ENCODE results near the gene PPARA.

The PPARA gene

GRCh38 chr22:46224044-46224897 is 73.9 kb downstream of the PPARA start:
- DNase-seq = no peak

DNA sequence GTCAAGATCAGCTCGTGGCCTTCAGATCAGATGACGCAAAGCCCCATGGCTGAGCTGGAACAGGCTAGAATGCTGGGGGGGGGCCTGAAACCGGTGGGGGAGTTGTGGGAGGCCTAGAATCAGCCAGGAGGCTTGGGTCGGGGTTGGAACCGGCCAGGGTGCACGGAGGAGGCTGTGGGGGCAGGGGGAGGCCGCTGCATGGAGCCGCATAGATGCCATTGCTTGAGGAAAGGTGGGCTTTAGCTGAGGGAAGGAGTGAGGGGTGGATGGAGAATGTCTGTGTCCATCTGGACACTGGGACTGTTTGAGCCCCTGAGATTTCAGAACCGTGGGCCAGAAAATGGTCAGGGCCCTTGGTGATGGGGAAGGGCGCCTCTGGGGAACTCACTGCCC is 74.6 kb downstream of the PPARA start:
- DNase-seq = no peak

GRCh38 chr22:46225631-46226030 is 75.3 kb downstream of the PPARA start:
- no peak for DNase-seq

- no peak for DNase-seq
These were observed 76.3 kb downstream of the PPARA start for GRCh38 chr22:46226577-46226976.

GRCh38 chr22:46229701-46230100 is 79.4 kb downstream of the PPARA start:
- DNase-seq = no peak

GRCh38 chr22:46230262-46230901 is 80.1 kb downstream of the PPARA start:
- DNase-seq = no peak

DNA sequence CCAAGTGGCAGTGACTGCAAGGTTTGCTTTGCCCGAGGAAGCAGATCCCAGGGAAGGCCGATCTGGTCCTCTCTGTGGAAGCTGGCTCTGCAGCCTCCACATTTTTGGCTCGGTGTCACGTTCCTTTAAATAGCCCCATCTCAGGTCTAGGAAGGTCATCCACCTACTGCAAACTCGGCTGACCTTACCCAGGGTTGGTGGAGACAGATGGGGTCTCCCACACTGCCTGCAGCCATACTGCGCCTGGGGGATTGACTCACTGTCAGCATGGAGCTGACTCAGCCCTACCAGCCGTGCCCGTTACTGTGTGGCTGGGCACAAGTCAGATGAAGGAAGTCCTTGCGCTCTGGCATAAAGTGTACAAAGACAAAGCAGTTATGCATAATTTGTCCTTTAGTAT is 82.9 kb downstream of the PPARA start:
- no peak for DNase-seq

DNA sequence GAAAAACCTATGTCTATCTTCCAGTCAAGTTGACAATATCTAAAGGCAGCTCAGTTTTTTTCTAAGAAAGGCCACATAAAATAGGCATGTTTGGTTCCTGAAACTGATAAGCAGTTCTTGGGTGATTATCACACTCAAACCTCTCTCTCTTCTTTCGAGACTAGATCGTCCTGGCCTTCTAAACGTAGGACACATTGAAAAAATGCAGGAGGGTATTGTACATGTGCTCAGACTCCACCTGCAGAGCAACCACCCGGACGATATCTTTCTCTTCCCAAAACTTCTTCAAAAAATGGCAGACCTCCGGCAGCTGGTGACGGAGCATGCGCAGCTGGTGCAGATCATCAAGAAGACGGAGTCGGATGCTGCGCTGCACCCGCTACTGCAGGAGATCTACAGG is 84.6 kb downstream of the PPARA start:
- DNase-seq = no peak

- no peak for DNase-seq
These were observed 87.3 kb downstream of the PPARA start for GRCh38 chr22:46237453-46238124.

DNA sequence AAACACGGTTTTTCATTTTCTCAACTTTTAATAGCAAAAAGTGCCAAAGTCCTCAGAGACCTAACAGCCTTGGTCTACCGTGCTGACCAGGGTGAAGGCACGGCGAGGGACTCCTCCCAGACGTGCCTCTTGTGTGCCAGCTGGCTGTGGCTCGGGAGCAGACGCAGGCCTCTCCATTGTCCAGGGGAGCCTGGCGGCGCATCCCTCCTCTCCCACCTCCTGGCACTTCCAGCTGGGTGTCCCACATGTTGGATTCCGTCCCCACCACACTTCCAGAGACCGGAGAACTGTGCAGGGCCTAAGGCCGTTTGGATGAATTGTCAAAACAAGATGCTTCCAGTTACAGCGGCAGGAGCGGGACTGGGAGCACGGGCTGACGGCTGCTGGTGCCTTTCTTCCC is 88.2 kb downstream of the PPARA start:
- DNase-seq = no peak

DNA sequence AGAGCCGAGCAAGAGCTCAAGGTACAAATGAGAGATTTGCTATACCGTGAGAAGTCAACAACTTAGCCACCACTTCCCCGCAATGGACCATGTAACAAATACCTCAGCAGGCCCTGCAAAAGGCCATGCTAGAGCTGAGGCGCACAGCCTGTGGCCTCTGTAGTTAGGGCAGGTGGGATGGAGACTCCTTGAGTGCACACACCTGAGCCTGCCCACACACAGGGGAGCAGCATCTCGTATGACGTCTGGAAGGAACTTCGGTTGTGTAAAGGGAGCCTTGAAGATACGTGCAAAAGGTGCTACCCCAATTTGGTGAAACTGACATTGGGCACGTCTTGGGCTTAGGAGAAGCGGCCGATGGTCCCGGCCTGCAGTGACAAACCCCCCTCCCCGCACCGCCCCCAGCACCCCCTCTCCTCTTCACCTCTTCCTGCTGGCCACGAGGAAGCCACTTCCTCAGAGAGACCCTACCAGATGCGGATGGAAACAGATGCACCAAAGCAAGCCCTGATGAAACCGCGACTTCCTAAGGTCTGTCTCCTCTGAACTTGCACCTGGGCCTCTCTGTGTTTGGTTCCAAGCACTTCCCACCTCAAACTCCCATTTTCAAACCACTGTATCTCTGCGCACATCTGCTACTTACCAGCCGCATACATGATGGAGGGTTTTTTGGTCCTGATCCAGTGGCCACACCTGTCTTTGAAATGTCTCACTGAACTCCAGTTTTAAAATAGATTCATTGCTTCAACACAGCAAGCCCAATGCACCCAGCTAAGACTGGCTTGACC is 89.1 kb downstream of the PPARA start:
- DNase-seq = no peak

- DNase-seq = no peak
These were observed 89.7 kb downstream of the PPARA start for GRCh38 chr22:46240073-46240472.

GRCh38 chr22:46240506-46240905 is 90.2 kb downstream of the PPARA start:
- DNase-seq = no peak

GRCh38 chr22:46240907-46241306 is 90.6 kb downstream of the PPARA start:
- DNase-seq = no peak

DNA sequence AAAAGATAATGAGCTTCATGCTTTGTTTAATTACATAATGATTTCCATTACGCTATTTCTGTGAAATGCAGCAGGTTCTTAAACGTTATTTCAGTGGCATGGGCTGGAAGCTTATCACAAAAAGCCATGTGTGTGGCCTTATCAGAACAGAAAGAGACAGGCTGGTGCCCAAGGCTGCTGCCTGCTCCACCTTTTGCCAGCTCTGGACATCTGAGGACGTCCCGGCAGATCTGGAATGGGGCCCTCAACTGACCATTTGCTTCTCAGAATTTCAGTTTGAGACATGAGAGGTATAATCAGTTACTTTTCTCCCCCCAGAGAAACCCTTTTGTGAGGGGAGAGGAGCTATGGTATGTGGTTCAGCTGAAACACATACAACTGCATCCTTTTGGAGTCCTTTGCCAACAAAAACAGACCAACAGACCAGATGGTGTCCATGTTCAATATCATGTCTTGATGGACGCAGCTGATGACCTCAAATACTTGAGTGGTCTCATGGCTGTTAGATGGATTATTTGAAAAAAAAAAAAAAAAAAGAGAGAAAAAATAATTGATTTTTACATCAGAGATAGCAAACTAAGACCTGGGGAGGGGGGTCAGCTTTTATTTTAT is 91.2 kb downstream of the PPARA start:
- DNase-seq = no peak

DNA sequence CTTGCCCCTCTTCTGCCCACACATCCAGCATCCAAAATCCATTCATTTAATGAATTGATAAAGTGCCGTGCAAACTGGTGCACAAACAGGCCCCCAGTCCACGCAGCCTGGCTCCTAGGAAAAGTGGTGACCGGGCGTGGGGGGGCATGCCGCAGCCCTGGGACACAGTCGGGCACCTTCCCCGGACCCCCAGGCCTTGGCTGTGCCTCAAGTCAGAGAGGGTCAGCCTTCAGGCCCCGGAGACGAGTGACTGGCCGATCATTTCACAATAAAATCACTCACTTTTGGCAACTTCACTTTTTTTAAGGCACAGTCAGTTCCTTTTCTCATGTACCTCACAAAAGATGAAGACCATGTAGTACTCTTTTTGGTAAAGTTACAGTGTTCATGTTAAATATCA is 91.8 kb downstream of the PPARA start:
- DNase-seq = no peak

- DNase-seq = no peak
These were observed 94.4 kb downstream of the PPARA start for GRCh38 chr22:46244771-46245170.

DNA sequence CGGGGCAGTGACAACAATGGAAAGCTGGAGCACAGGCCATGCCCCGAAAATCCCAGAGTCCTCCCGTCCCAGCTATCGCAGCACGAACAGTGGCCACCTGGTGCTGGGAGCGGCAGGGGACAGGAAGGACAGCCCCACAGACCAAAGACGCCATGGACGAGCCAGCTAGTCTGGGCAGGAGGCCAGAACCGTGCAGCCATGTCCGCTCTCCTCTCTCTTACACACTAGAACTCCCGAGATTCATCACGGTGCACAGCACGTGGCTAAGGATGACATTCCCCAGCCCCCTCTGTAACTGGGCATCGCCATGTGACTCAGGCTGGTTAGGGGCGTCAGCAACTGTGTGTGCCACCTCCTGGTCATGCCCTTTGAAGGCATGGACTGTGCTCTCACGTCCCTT is 95.2 kb downstream of the PPARA start:
- DNase-seq = peak; percentile 34

GRCh38 chr22:46246178-46246577 is 95.9 kb downstream of the PPARA start:
- DNase-seq = no peak

- no peak for DNase-seq
These were observed 97.2 kb downstream of the PPARA start for GRCh38 chr22:46247443-46247975.

DNA sequence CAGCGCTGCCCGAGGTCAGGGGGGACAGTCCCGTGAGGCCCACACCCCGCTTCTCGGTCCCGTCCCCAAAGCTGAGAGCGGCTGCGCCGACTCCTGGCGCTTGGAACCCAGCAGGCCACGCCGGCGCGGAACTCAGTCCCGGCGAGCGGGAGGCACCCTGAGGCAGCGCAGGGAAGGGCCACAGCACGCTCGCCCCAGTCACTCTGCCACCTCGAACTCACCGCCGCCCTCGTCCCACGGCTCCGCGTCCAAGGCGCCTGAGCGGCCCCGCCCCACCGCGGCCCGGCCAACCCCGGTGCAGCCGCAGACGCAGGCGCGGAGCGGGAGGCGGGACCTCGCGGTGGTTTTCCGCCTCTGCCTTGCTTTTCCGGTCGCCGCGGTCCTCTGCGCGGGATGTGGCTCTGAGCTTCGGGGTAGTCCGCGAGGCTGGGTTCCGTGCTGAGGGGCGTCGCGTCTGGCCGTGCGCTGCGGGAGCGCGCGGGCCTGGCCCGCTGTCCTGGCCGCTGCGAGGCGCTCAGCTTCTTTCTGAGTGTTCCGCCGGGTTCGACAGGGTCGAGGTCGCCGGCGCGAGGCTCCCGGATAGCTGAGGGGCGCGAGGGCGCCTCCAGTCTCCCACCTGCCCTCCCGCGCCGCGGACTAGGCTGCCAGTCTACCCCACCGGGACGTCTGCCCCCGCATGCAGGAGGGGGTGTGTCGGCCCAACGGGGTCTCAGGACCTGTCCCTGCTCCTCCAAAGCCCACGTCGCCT is 99.9 kb downstream of the PPARA start, which contains the start of gene CDPF1:
CDPF1 (minus strand) TSS at position 259 of the 748 bp plus-strand sequence. CDS start 2,009 bp downstream, outside the sequence.
- DNase-seq = peak; percentile 95

- peak; percentile 48 for DNase-seq
These were observed 100.4 kb downstream of the PPARA start for GRCh38 chr22:46250783-46251125.
